HG03139 (cell line): ENCODE data around the gene ASB2.

Experiments used
- ATAC-seq: cut with Tn5 transposase; IDR thresholded peaks from one replicate; pipeline ENCODE4 v1.9.1; 2021; ENCODE audit not compliant: unreplicated experiment

ASB2 gene, protein sequence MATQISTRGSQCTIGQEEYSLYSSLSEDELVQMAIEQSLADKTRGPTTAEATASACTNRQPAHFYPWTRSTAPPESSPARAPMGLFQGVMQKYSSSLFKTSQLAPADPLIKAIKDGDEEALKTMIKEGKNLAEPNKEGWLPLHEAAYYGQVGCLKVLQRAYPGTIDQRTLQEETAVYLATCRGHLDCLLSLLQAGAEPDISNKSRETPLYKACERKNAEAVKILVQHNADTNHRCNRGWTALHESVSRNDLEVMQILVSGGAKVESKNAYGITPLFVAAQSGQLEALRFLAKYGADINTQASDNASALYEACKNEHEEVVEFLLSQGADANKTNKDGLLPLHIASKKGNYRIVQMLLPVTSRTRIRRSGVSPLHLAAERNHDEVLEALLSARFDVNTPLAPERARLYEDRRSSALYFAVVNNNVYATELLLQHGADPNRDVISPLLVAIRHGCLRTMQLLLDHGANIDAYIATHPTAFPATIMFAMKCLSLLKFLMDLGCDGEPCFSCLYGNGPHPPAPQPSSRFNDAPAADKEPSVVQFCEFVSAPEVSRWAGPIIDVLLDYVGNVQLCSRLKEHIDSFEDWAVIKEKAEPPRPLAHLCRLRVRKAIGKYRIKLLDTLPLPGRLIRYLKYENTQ

GRCh38 chr14:93976477-93977057 is at the start of gene ASB2:
Gene ASB2 (minus strand): TSS chr14:93976570. CDS start chr14:93964539, 12,031 bp downstream.
- peak; percentile 7 for ATAC-seq

- no peak for ATAC-seq
Observed at GRCh38 chr14:94025720-94026119, 49.4 kb upstream of the ASB2 start.

GRCh38 chr14:94024549-94024948 is 48.2 kb upstream of the ASB2 start:
- ATAC-seq: no peak

DNA sequence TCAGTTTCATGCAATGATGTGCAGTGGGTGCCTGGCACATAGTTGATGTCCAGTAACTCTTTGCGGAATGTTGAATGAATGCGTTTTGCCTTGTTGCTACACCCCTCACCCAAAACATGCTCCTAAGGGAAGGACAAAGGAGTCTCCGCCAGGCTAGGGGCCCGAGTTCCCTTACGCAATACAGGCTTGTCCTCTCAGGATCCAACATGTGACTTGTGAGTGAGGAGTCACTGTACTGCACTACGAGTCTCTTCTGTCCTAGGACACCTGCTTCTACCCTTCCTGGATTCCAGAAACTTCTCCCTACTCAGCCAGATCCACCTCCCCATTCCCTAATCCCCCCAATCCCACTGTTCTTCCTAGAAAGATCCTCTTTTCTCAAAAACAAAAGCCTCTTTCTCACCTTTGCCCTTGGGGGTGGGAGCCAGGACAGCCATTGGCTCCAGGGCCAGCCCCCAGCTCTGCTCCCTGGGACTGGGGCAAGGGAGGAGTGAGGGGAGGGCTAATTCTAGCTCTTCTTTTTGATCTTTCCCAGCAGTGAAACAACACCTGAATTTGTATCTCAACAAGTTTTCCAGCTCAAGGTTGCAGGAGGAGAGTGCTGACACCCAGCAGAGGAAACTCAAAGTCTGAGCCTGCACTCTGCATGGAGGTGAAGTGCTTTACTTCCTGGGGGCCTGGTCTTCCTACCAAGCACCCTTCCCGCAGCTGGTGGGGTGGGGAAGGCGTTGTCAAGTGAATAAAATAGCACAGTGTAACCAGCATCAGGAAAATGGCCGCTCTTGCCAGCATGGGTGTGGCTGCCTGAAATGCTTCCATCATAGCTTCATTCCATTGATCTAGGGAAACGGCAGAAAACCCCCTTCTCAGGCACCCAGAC is 46.4 kb upstream of the ASB2 start:
- no peak for ATAC-seq

- no peak for ATAC-seq
Observed at GRCh38 chr14:94021416-94022157, 45.2 kb upstream of the ASB2 start.

DNA sequence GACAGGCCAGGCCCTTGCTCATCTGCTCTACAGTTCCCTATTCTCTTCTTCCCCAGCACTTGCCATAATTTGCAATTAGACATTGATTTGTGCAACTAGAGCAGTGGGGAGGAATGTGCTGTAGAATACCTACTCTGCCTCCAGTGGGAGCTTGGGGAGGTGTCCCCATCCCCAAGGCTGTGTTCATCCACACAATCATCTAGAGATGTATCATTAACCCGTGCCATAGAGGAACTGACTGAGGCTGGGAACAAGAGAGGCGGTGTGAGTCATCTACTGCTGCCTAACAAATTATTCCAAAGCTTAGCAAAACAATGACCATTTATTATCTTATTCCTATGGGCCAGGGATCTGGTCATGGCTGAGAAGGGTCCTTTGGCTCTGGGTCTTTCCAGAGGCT is 44.6 kb upstream of the ASB2 start:
- ATAC-seq: no peak

DNA sequence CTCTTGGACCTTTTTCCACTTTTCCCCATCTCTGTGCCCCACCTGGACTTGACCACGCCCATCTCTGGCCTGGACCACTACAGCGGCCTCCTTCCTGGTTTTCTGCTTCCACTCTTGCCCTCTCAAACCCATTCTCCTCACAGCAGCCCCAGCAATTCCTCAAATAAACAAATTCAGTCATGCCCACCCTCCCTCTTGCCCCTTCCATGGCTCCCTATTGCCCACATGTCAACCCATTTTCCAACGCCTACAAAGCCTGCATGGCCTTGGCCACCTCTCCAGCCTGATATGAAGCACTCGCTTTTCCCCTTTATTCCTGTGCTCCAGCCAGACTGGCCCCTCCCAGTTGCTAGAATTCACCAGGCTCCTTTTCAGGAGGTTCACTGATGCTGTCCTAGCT is 43.9 kb upstream of the ASB2 start:
- no peak for ATAC-seq

- no peak for ATAC-seq
Observed at GRCh38 chr14:94019329-94019728, 43.0 kb upstream of the ASB2 start.

GRCh38 chr14:94018308-94018707 is 41.9 kb upstream of the ASB2 start:
- ATAC-seq: no peak

DNA sequence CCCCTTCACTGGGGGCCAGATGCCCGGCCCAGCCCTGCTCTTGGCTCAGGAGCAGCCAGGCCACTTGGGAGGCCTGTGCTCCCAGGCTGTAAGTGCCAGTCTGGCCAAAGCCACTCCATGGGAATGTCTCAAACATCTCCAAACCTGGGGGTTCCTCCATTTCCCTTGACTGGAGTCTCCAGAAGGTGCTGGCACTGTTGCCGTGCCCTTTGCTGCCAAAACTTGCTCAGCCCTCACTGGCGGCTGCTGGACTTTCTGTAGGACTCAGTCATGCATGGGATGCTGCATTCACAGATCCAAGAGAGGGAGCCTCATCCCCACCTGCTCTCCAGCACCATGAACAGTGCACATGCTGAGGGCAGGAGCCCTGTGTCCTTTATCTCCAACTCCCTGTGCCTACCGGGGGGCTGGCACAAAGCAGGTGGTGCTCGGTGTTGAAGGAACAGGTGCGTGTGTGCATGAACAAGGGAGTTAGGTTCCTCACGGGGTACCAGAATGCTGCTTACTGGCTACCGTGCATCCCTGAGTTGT is 40.1 kb upstream of the ASB2 start:
- no peak for ATAC-seq

GRCh38 chr14:94015223-94015622 is 38.9 kb upstream of the ASB2 start:
- no peak for ATAC-seq

- no peak for ATAC-seq
Observed at GRCh38 chr14:94014382-94014781, 38.0 kb upstream of the ASB2 start.

GRCh38 chr14:94011795-94012194 is 35.4 kb upstream of the ASB2 start:
- ATAC-seq: no peak

DNA sequence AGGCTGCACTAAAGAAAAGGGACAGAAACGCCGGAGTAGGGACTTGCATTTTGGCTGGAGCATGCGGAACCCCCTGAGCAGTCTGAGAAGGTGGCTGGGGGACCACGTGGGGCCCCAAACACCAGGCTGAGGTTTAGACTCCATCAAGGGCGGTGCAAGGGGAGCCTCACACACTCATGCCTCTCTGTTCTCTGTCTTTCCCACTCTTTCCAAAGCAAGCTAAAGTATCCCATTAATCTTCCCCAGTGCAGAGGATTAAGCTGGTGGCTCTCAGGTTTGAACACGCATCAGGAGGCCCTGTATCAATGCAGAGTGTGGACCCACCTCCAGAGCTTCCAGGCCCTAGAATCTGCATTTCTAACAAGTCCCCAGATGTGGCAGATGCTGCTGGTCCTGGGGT is 34.3 kb upstream of the ASB2 start:
- ATAC-seq: no peak

DNA sequence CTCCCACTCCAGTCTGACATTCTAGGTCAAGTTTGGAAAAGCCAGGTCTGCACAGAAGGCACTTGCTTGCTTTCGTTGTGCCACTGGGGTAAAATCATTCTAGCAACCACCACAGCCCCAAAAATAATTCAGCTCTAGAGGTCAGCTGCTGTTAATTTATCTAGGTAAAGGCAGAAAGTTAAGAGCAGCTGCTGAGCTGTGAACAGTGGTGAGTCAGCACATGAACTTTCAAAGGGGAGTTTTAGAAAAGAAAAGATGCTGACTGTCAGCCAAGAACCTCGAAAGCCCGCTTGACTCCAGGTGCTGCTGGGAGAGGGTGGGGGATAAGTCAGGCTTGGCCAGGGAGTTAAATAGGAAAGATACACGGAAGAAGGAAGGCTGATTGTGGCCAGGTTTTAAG is 33.4 kb upstream of the ASB2 start:
- no peak for ATAC-seq

DNA sequence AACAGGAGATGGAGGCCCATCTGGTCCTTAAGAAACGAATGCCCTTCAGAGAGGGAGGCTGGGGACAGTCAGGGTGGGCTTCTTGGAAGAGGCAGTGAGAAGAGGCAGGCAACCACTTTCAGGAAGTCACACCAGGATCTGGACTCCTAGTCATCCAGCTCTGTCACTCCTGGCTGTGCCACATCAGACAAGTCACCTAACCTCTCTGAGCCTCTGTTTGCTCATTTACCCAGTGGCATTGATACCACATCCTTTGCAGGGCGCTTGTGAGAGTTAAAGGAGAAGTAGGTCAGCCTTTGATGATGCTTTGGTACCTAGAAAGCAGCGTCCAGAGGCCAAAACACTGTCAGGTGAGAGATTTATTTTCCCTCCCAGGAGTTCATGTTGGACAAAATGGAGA is 31.9 kb upstream of the ASB2 start:
- ATAC-seq: no peak

DNA sequence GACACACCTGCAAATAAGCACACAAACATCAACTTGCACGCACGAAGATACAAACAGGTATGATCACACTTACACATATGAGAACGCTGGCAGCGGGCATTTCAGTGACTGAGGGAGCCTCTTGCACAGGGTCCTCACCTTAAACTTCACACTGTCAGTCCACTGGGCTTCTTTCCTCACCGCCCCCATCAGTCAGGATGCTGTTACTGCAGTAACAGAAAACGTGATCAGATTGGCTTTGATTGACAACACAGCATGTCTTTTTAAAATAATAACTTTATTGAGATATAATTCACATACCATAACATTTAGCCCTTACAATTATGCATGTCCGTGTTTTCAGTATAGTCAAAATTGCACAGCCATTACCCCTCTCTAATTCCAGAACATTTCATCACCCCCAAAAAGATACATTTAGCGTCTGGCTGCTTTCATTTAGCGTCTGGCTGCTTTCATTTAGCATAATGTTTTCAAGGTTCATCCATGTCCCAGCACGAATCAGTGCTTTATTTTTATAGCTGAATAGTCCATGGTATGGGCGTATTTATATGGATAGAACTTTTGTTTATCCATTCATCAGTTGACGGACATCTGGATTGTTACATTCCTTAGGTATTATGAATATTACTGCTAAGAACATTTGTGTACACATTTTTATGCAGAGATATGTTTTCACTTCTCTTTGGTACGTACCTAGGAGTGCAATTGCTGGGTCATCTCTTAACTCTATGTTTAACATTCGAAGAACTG is 29.1 kb upstream of the ASB2 start:
- no peak for ATAC-seq

- ATAC-seq: no peak
Observed at GRCh38 chr14:94004015-94004414, 27.6 kb upstream of the ASB2 start.

GRCh38 chr14:94003397-94003796 is 27.0 kb upstream of the ASB2 start:
- ATAC-seq: no peak
